NCI-H1092 treated with DMSO at 0.1 percent for 48 hours (cell line): ENCODE measurements around the gene LTBP1.
"Not testable (repeated sequence)": the region's sequence is repeated elsewhere in the genome, so short reads cannot be mapped to it uniquely, and the experiment has no call there.

Experiments used
- DNase-seq: peaks from one replicate; lab custom pipeline; 2025; lab: John Stamatoyannopoulos, UW

The LTBP1 gene

GRCh38 chr2:32960647-32961403 is 14.1 kb downstream of the LTBP1 start:
- no peak for DNase-seq

GRCh38 chr2:32962690-32963089 is 15.9 kb downstream of the LTBP1 start:
- DNase-seq: no peak

GRCh38 chr2:32963941-32964340 is 17.2 kb downstream of the LTBP1 start:
- no peak for DNase-seq

- DNase-seq: no peak
Measured at GRCh38 chr2:32965523-32966171, 18.9 kb downstream of the LTBP1 start.

- DNase-seq: no peak
Measured at GRCh38 chr2:32969444-32970162, 22.9 kb downstream of the LTBP1 start.

GRCh38 chr2:32973772-32974171 is 27.0 kb downstream of the LTBP1 start:
- not testable (repeated sequence) for DNase-seq

- no peak for DNase-seq
Measured at GRCh38 chr2:32976409-32977063, 29.8 kb downstream of the LTBP1 start.

- no peak for DNase-seq
Measured at GRCh38 chr2:32977228-32977758, 30.5 kb downstream of the LTBP1 start.

GRCh38 chr2:32981612-32982011 is 34.9 kb downstream of the LTBP1 start:
- no peak for DNase-seq

- not testable (repeated sequence) for DNase-seq
Measured at GRCh38 chr2:32983193-32983924, 36.6 kb downstream of the LTBP1 start.

- no peak for DNase-seq
Measured at GRCh38 chr2:32986480-32986879, 39.7 kb downstream of the LTBP1 start.

- no peak for DNase-seq
Measured at GRCh38 chr2:32988525-32988924, 41.8 kb downstream of the LTBP1 start.

- no peak for DNase-seq
Measured at GRCh38 chr2:32990556-32990955, 43.8 kb downstream of the LTBP1 start.

- no peak for DNase-seq
Measured at GRCh38 chr2:32991091-32991845, 44.5 kb downstream of the LTBP1 start.

- no peak for DNase-seq
Measured at GRCh38 chr2:32993005-32993539, 46.3 kb downstream of the LTBP1 start.

- no peak for DNase-seq
Measured at GRCh38 chr2:32997705-32998104, 51.0 kb downstream of the LTBP1 start.

GRCh38 chr2:33000986-33001385 is 54.2 kb downstream of the LTBP1 start:
- DNase-seq: no peak

GRCh38 chr2:33001823-33002222 is 55.1 kb downstream of the LTBP1 start:
- no peak for DNase-seq

- no peak for DNase-seq
Measured at GRCh38 chr2:33002863-33003262, 56.1 kb downstream of the LTBP1 start.

GRCh38 chr2:33005057-33005456 is 58.3 kb downstream of the LTBP1 start:
- no peak for DNase-seq
